ENCODE results near the gene C17orf78.
"Not testable (repeated sequence)": the region's sequence is repeated elsewhere in the genome, so short reads cannot be mapped to it uniquely, and the experiment has no call there.

The C17orf78 gene

GRCh38 chr17:37386462-37386861, 10.7 kb downstream of the C17orf78 start:
- DNase-seq (ENCODE audit: low spot score), result no peak

GRCh38 chr17:37388266-37388665, 12.5 kb downstream of the C17orf78 start:
- DNase-seq (ENCODE audit: low spot score), result no peak

- no peak for DNase-seq (ENCODE audit: low spot score)
These were observed 13.4 kb downstream of the C17orf78 start for GRCh38 chr17:37389160-37389559.

GRCh38 chr17:37391146-37391545, 15.4 kb downstream of the C17orf78 start:
- DNase-seq (ENCODE audit: low spot score), result no peak

- no peak for DNase-seq (ENCODE audit: low spot score)
These were observed 16.3 kb downstream of the C17orf78 start for GRCh38 chr17:37392024-37392590.

- DNase-seq (ENCODE audit: low spot score), result no peak
These were observed 17.6 kb downstream of the C17orf78 start for GRCh38 chr17:37393352-37393751.

GRCh38 chr17:37399265-37399803, 23.5 kb downstream of the C17orf78 start:
- no peak for DNase-seq (ENCODE audit: low spot score)

- no peak for DNase-seq (ENCODE audit: low spot score)
These were observed 24.7 kb downstream of the C17orf78 start for GRCh38 chr17:37400505-37400904.

- not testable (repeated sequence) for DNase-seq (ENCODE audit: low spot score)
These were observed 29.7 kb downstream of the C17orf78 start for GRCh38 chr17:37405522-37405921.

GRCh38 chr17:37405955-37406634, 30.3 kb downstream of the C17orf78 start:
- DNase-seq (ENCODE audit: low spot score), result no peak

- peak; percentile 80 for DNase-seq (ENCODE audit: low spot score)
These were observed 31.1 kb downstream of the C17orf78 start, which contains the start of the genes ACACA and TADA2A for GRCh38 chr17:37406635-37407461. TSS of gene ACACA (minus strand) at chr17:37406836. CDS start at chr17:37406299, 537 bp downstream. TSS of gene TADA2A (plus strand) at chr17:37406886. CDS start at chr17:37411366, 4,480 bp downstream.

- not testable (repeated sequence) for DNase-seq (ENCODE audit: low spot score)
These were observed 32.3 kb downstream of the C17orf78 start for GRCh38 chr17:37408145-37408479.

GRCh38 chr17:37410357-37410756, 34.6 kb downstream of the C17orf78 start:
- no peak for DNase-seq (ENCODE audit: low spot score)

- DNase-seq (ENCODE audit: low spot score), result no peak
These were observed 38.2 kb downstream of the C17orf78 start for GRCh38 chr17:37413875-37414519.

GRCh38 chr17:37417852-37418251, 42.1 kb downstream of the C17orf78 start:
- DNase-seq (ENCODE audit: low spot score), result no peak

- DNase-seq (ENCODE audit: low spot score), result no peak
These were observed 47.3 kb downstream of the C17orf78 start for GRCh38 chr17:37422971-37423625.

GRCh38 chr17:37425268-37425667, 49.5 kb downstream of the C17orf78 start:
- DNase-seq (ENCODE audit: low spot score), result no peak

GRCh38 chr17:37429039-37429438, 53.3 kb downstream of the C17orf78 start:
- no peak for DNase-seq (ENCODE audit: low spot score)

GRCh38 chr17:37429453-37429852, 53.7 kb downstream of the C17orf78 start:
- no peak for DNase-seq (ENCODE audit: low spot score)

GRCh38 chr17:37430051-37430627, 54.4 kb downstream of the C17orf78 start:
- DNase-seq (ENCODE audit: low spot score), result no peak

GRCh38 chr17:37432671-37433070, 56.9 kb downstream of the C17orf78 start:
- DNase-seq (ENCODE audit: low spot score), result no peak

All from kidney capillary endothelial cell (primary cell).